ENCODE measurements around the gene TMPRSS11A. TPM values are rescaled to one million over a fixed set of nuclear protein-coding genes. Genes with fewer than 3 reads are reported as not detected.

The TMPRSS11A gene
- total RNA-seq, 2 donors from 2014 or later, result not detected

DNA sequence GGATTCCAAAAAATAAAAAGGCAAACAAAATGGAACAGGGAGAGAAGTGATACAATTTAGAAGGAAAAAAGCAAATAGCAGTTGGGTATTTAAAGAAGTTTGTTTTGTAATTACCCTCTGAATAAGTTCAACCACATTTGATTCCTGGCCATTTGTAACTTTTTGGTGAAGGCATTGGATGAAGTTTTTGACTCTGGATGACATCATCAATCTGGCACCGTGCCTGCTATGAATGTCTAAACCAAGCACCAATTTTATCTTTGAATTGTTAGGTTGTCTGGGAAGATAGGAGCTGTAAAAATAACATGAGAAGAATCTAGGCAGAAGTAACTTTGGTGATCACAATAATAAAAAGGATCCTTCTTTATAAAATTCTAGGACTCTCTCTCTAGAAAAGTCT is 29.5 kb downstream of the TMPRSS11A start:
- Mint-ChIP-seq H3K27ac (no peak overlapping the region), H3K4me1 (peaks cover 2% of the 10 kb centered on the region), H3K36me3 (ENCODE audit: low read depth) (no peaks in the 10 kb centered on the region), H3K4me3 (no peak overlapping the region), H3K27me3 (peaks cover 25% of the 10 kb centered on the region)
- ATAC-seq (no peak), DNase-seq (no peak)
- no peaks in the 10 kb centered on the region for H3K9me3 ChIP-seq (ENCODE audit: control insufficient read depth, low read length, poor library complexity, severe bottlenecking)

- H3K27ac Mint-ChIP-seq, result no peak overlapping the region
- H3K36me3 Mint-ChIP-seq (ENCODE audit: low read depth), result no peaks in the 10 kb centered on the region
- no peaks in the 10 kb centered on the region for H3K9me3 ChIP-seq (ENCODE audit: control insufficient read depth, low read length, poor library complexity, severe bottlenecking)
- DNase-seq (no peak), ATAC-seq (no peak)
- no peak overlapping the region for H3K4me3 Mint-ChIP-seq
- H3K4me1 Mint-ChIP-seq, result peaks cover 2% of the 10 kb centered on the region
- peaks cover 25% of the 10 kb centered on the region for H3K27me3 Mint-ChIP-seq
Measured at GRCh38 chr4:67933038-67933437, 30.3 kb downstream of the TMPRSS11A start.

- ATAC-seq, result no peak
- Mint-ChIP-seq H3K27me3 (peaks cover 29% of the 10 kb centered on the region), H3K4me3 (no peak overlapping the region), H3K4me1 (peaks cover 2% of the 10 kb centered on the region), H3K27ac (no peak overlapping the region), H3K36me3 (ENCODE audit: low read depth) (no peaks in the 10 kb centered on the region)
- no peak for DNase-seq
- H3K9me3 ChIP-seq (ENCODE audit: control insufficient read depth, low read length, poor library complexity, severe bottlenecking), result no peaks in the 10 kb centered on the region
Measured at GRCh38 chr4:67931256-67931655, 32.0 kb downstream of the TMPRSS11A start.

DNA sequence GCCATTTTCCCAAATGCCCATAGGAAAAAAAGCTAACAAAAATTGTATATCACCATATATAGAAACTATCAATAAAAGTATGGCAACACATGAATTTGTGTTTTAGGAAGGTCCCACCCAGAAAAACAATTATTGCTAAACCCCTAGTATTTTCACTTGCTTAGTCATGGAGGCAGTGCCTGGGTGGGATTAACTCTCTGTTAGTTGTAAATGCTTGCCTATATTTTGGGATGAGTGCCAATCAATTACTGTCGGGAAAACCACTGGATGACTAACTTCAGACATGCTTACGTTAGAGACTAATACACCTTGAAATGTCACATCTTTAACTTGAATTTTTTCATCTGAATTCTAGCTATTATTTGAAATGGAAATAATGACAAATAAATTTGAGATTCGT is 33.9 kb downstream of the TMPRSS11A start:
- DNase-seq (no peak), ATAC-seq (no peak)
- Mint-ChIP-seq H3K4me1 (peaks cover 2% of the 10 kb centered on the region), H3K4me3 (no peak overlapping the region), H3K36me3 (ENCODE audit: low read depth) (no peaks in the 10 kb centered on the region), H3K27me3 (peaks cover 29% of the 10 kb centered on the region), H3K27ac (no peak overlapping the region)
- H3K9me3 ChIP-seq (ENCODE audit: control insufficient read depth, low read length, poor library complexity, severe bottlenecking), result no peaks in the 10 kb centered on the region

GRCh38 chr4:67928546-67928945 is 34.7 kb downstream of the TMPRSS11A start:
- Mint-ChIP-seq H3K36me3 (ENCODE audit: low read depth) (no peaks in the 10 kb centered on the region), H3K27me3 (peaks cover 24% of the 10 kb centered on the region), H3K27ac (no peak overlapping the region), H3K4me3 (no peak overlapping the region), H3K4me1 (peaks cover under 1% of the 10 kb centered on the region)
- DNase-seq (no peak), ATAC-seq (no peak)
- no peaks in the 10 kb centered on the region for H3K9me3 ChIP-seq (ENCODE audit: control insufficient read depth, low read length, poor library complexity, severe bottlenecking)

- DNase-seq, result no peak
- no peak overlapping the region for H3K4me3 Mint-ChIP-seq
- H3K27me3 Mint-ChIP-seq, result peaks cover 14% of the 10 kb centered on the region
- H3K9me3 ChIP-seq (ENCODE audit: control insufficient read depth, low read length, poor library complexity, severe bottlenecking), result no peaks in the 10 kb centered on the region
- no peak overlapping the region for H3K27ac Mint-ChIP-seq
- H3K36me3 Mint-ChIP-seq (ENCODE audit: low read depth), result no peaks in the 10 kb centered on the region
- H3K4me1 Mint-ChIP-seq, result no peaks in the 10 kb centered on the region
- no peak for ATAC-seq
Measured at GRCh38 chr4:67927251-67927650, 36.0 kb downstream of the TMPRSS11A start.

DNA sequence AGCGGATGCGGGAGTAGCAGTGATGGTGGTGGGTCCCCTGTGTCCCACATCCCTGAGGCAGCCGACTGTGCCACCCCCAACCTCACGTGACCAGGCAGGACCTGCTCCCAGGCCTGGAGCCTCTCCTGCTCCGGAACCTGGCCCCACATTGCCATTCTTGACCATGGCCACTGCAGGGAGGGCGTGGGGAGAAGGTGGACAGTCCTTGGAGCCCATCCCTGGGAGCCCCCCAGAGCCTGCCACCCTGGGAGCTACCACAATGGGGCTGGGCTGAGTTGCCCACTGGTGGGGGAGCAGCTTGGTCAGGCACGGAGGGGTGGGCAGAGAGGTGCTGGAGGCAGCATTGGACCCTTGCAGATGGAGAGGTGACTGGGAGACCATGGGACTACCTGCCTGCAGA is 36.8 kb downstream of the TMPRSS11A start:
- no peaks in the 10 kb centered on the region for H3K9me3 ChIP-seq (ENCODE audit: control insufficient read depth, low read length, poor library complexity, severe bottlenecking)
- Mint-ChIP-seq H3K27ac (no peak overlapping the region), H3K4me1 (no peaks in the 10 kb centered on the region), H3K4me3 (no peak overlapping the region), H3K36me3 (ENCODE audit: low read depth) (no peaks in the 10 kb centered on the region), H3K27me3 (peaks cover 13% of the 10 kb centered on the region)
- no peak for ATAC-seq
- no peak for DNase-seq

GRCh38 chr4:67922697-67923096 is 40.6 kb downstream of the TMPRSS11A start:
- Mint-ChIP-seq H3K4me1 (no peaks in the 10 kb centered on the region), H3K4me3 (no peak overlapping the region), H3K27ac (no peak overlapping the region), H3K27me3 (peaks cover 4% of the 10 kb centered on the region), H3K36me3 (ENCODE audit: low read depth) (no peaks in the 10 kb centered on the region)
- ATAC-seq, result no peak
- H3K9me3 ChIP-seq (ENCODE audit: control insufficient read depth, low read length, poor library complexity, severe bottlenecking), result no peaks in the 10 kb centered on the region
- no peak for DNase-seq

DNA sequence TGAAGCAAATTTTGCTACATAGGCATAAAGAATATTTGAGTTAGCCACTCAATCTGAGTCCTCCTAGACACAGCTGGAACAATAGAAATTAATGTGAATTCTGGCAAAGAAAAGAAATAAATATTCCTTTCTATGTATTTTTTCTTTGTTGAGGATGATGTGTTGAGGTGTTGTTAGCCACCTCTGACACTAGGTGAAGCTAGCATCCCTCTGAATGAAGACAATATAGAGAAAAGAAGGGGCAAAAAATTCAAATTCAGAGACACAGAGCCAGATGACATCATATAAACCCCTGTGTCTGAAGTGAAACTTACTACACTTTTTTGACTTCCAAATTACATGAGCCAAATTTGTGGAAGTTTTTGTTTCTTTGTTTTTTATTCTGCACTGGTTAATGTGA is 44.9 kb downstream of the TMPRSS11A start:
- no peak for ATAC-seq
- no peak overlapping the region for H3K27ac Mint-ChIP-seq

GRCh38 chr4:67915400-67915966 is 47.8 kb downstream of the TMPRSS11A start:
- Mint-ChIP-seq H3K4me3 (no peak overlapping the region), H3K27me3 (peaks cover 27% of the 10 kb centered on the region), H3K4me1 (no peaks in the 10 kb centered on the region), H3K27ac (no peak overlapping the region), H3K36me3 (ENCODE audit: low read depth) (no peaks in the 10 kb centered on the region)
- no peaks in the 10 kb centered on the region for H3K9me3 ChIP-seq (ENCODE audit: control insufficient read depth, low read length, poor library complexity, severe bottlenecking)
- ATAC-seq (no peak), DNase-seq (no peak)

More for the DNA sequence above, 44.9 kb downstream of the TMPRSS11A start:
- H3K36me3 Mint-ChIP-seq (ENCODE audit: low read depth), result no peaks in the 10 kb centered on the region
- H3K27me3 Mint-ChIP-seq, result peaks cover 13% of the 10 kb centered on the region
- no peaks in the 10 kb centered on the region for H3K4me1 Mint-ChIP-seq
- H3K4me3 Mint-ChIP-seq, result no peak overlapping the region
- no peak for DNase-seq
- no peaks in the 10 kb centered on the region for H3K9me3 ChIP-seq (ENCODE audit: control insufficient read depth, low read length, poor library complexity, severe bottlenecking)

DNA sequence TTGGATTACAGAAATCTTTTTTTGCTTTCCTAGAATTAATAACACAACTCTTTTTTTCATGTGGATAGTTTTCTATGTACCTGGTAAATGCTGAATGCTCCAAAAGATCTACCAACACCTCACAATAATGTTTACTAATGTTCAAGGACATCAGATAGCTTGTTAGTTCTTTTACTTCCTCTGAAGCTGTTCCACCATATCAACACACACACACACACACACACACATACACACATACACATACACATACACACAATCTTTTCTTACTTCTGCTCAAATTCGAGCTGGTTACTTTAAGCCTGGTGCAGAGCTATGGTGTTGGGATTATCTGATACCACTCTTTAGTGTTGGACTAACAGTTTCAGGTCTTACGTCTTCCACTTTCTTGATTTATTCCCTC is 51.2 kb downstream of the TMPRSS11A start:
- Mint-ChIP-seq H3K27me3 (peaks cover 32% of the 10 kb centered on the region), H3K36me3 (ENCODE audit: low read depth) (no peaks in the 10 kb centered on the region), H3K27ac (no peak overlapping the region), H3K4me1 (no peaks in the 10 kb centered on the region), H3K4me3 (no peak overlapping the region)
- ATAC-seq, result no peak
- no peaks in the 10 kb centered on the region for H3K9me3 ChIP-seq (ENCODE audit: control insufficient read depth, low read length, poor library complexity, severe bottlenecking)
- no peak for DNase-seq

DNA sequence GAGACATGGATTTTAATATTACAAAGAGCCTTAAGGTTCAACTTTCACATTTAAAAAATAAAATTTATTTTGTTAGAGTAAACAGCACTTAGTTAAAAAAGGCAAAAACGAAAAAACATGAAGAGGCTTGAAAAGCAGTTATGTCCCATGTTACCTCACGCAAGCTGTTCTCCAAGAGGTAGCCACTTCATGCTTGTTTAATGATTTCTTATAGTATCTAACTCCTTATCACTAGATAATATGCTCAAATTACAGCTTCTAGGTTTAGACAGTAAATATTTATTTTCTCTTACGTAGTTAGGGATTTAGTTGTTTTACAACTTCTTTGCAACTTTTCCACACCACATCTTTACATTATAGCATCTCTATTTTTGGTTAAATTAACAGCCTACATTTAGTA is 51.7 kb downstream of the TMPRSS11A start:
- ATAC-seq, result no peak
- no peaks in the 10 kb centered on the region for H3K4me1 Mint-ChIP-seq
- no peaks in the 10 kb centered on the region for H3K9me3 ChIP-seq (ENCODE audit: control insufficient read depth, low read length, poor library complexity, severe bottlenecking)
- H3K27ac Mint-ChIP-seq, result no peak overlapping the region
- no peaks in the 10 kb centered on the region for H3K36me3 Mint-ChIP-seq (ENCODE audit: low read depth)
- no peak for DNase-seq
- peaks cover 32% of the 10 kb centered on the region for H3K27me3 Mint-ChIP-seq
- no peak overlapping the region for H3K4me3 Mint-ChIP-seq

DNA sequence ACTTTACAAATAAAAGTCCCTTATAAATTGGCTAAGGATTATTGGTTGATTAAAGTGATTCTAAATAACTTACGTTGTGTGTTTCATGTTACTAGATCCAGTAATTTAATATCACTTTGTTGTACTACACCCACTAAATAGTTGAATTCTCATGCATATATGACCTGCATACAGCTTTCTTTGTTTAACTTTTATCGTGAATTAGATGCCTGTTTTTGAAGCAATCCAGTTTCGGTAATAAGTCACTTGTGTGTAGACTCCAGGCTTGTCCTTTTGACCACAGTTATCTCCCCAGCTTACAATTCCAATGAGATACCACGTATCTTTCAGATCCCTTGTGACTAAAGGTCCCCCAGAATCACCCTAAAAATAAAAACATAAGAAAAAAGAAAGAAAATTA is 52.2 kb downstream of the TMPRSS11A start:
- Mint-ChIP-seq H3K27ac (no peak overlapping the region), H3K4me1 (no peaks in the 10 kb centered on the region), H3K4me3 (no peak overlapping the region), H3K36me3 (ENCODE audit: low read depth) (no peaks in the 10 kb centered on the region), H3K27me3 (peaks cover 31% of the 10 kb centered on the region)
- DNase-seq, result no peak
- no peaks in the 10 kb centered on the region for H3K9me3 ChIP-seq (ENCODE audit: control insufficient read depth, low read length, poor library complexity, severe bottlenecking)
- ATAC-seq, result no peak

GRCh38 chr4:67910585-67910905 is 52.7 kb downstream of the TMPRSS11A start:
- no peak for DNase-seq
- no peaks in the 10 kb centered on the region for H3K9me3 ChIP-seq (ENCODE audit: control insufficient read depth, low read length, poor library complexity, severe bottlenecking)
- no peaks in the 10 kb centered on the region for H3K4me1 Mint-ChIP-seq
- H3K27ac Mint-ChIP-seq, result no peak overlapping the region
- ATAC-seq, result no peak
- H3K27me3 Mint-ChIP-seq, result peaks cover 26% of the 10 kb centered on the region
- no peaks in the 10 kb centered on the region for H3K36me3 Mint-ChIP-seq (ENCODE audit: low read depth)
- no peak overlapping the region for H3K4me3 Mint-ChIP-seq
